Ishikawa (cell line): ENCODE results near the gene TRAPPC4.

ENCODE experiments used
- CEBPB ChIP-seq: IDR thresholded peaks from 2 replicates; pipeline ENCODE4 v1.6.1; 2012
- CREB1 ChIP-seq: IDR thresholded peaks from 2 replicates; pipeline ENCODE4 v1.6.1; 2012; ENCODE audit warnings: low read depth
- EGR1 ChIP-seq: IDR thresholded peaks from 2 replicates; pipeline ENCODE4 v1.6.1; 2012
- EP300 ChIP-seq: IDR thresholded peaks from 2 replicates; pipeline ENCODE4 v1.6.1; 2012; ENCODE audit warnings: borderline replicate concordance
- FOXM1 ChIP-seq: IDR thresholded peaks from 2 replicates; pipeline ENCODE4 v1.6.1; 2012; ENCODE audit warnings: low read depth, borderline replicate concordance
- NFIC ChIP-seq: IDR thresholded peaks from 2 replicates; pipeline ENCODE4 v1.6.1; 2012
- RAD21 ChIP-seq: IDR thresholded peaks from 2 replicates; pipeline ENCODE4 v1.6.1; 2012; ENCODE audit warnings: low read depth
- TAF1 ChIP-seq: IDR thresholded peaks from 2 replicates; pipeline ENCODE4 v1.6.1; 2012; ENCODE audit warnings: low read depth, mild to moderate bottlenecking
- TCF12 ChIP-seq: IDR thresholded peaks from 2 replicates; pipeline ENCODE4 v1.6.1; 2012; ENCODE audit warnings: low read depth
- TEAD4 ChIP-seq: IDR thresholded peaks from 2 replicates; pipeline ENCODE4 v1.6.1; 2012
- YY1 ChIP-seq: IDR thresholded peaks from 2 replicates; pipeline ENCODE4 v1.6.1; 2012; ENCODE audit warnings: low read depth
- ZBTB7A ChIP-seq: IDR thresholded peaks from 2 replicates; pipeline ENCODE4 v1.6.1; 2012; ENCODE audit warnings: low read depth
- TF ChIP-seq, protein P1 (sequence below): IDR thresholded peaks from 2 replicates; pipeline ENCODE4 v1.6.1; 2012
- TF ChIP-seq, protein P2 (sequence below): IDR thresholded peaks from 2 replicates; pipeline ENCODE4 v1.6.1; 2012
- TF ChIP-seq, protein P3 (sequence below): IDR thresholded peaks from 2 replicates; pipeline ENCODE4 v1.6.1; 2012; ENCODE audit warnings: low read depth, mild to moderate bottlenecking

TRAPPC4 gene

DNA sequence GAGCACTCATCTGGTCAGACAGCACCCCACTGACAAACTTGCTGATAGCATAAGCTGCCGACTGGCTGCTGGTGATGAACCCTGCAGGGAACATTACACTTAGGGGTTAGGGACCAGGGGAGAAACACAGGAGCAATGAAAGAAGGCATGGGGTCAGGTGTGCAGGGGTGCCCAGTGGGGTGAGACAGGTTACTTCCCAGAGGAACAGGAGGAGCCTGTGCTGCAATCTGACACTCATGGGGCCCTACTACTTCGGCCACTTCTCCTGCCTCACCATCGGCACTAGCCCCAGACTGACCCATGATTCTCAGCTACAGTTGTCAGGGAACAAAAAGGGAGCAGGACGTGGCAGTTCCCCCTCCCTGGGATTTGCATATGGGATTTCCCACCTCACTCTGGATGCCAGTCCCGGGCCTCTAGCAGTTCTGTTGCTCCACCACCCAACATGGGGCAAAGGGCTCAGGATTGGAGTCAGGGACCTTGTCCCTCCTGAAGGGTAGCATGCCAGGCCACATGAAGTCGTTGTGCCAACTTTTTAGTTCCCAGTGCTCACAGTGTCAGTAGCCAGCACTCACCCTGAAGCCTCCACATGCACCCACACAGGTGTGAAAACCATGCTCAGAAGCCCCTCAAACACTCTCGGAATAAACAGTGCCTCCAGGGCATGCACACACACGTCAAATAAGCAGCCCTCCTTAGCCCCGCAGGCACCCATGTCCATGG lies 9.9 kb downstream of the TRAPPC4 start:
- TF ChIP-seq CEBPB (no peak), TCF12 (no peak)
- TF ChIP-seq, protein P1, sequence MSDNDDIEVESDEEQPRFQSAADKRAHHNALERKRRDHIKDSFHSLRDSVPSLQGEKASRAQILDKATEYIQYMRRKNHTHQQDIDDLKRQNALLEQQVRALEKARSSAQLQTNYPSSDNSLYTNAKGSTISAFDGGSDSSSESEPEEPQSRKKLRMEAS: 0 out of 2 replicates have a peak, but pooled peaks have one; percentile 18

DNA sequence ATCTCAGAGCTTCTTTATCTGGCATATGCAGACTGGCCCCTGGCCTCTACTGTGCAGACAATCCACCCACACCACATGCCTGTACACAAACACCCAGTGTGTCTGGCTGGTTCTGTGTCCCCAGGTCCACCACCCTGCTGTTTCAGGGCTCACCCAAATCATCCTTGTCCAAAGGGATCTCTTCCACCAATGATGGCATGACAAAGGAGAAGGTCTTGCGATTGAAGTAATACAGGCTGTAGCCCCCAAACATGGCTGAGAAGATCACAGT lies 10.4 kb downstream of the TRAPPC4 start:
- no peak for TF ChIP-seq TAF1
- no peak for TF ChIP-seq RAD21
- no peak for TF ChIP-seq TCF12
- TF ChIP-seq, protein P2, sequence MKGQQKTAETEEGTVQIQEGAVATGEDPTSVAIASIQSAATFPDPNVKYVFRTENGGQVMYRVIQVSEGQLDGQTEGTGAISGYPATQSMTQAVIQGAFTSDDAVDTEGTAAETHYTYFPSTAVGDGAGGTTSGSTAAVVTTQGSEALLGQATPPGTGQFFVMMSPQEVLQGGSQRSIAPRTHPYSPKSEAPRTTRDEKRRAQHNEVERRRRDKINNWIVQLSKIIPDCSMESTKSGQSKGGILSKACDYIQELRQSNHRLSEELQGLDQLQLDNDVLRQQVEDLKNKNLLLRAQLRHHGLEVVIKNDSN: no peak
- TF ChIP-seq TEAD4: no peak
- TF ChIP-seq EP300: no peak
- no peak for TF ChIP-seq CREB1

DNA sequence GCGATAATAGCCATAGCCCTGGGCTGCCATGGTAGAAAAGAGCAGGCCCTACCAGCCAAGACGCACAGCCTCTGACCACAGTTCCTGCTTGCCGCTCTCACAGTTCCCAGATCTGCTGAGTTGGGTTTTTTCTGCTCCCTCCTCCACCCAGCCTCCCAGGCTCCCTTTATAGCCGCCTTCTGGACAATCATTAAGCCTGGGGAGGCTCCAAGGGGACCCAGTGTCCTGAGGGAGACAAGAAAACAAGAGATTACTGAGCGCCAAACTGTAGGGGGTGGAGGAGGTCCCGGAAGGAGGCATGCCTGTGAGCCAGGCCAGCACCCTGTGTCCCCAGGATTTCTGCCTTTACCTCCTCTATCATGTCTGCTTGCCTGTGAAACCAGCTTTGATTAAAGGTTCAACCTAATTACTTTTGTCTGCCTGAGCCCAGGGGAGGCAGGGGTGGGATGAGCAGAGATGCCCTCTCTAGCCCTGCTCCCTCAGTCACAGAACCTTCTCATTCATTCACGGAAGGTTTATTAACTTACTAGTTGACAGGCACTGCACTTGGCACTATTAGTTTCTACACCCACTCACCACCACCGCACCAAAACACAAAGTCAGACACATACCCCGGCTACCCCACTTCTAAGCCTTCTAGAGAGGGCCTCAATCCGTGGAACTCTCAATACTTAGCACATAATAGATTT lies 10.9 kb downstream of the TRAPPC4 start:
- TF ChIP-seq NFIC: no peak
- TF ChIP-seq EGR1: no peak
- TF ChIP-seq, protein P2: no peak
- no peak for TF ChIP-seq ZBTB7A
- no peak for TF ChIP-seq CEBPB
- TF ChIP-seq YY1: no peak
- TF ChIP-seq TCF12: no peak
- TF ChIP-seq CREB1: no peak
- TF ChIP-seq FOXM1: no peak

DNA sequence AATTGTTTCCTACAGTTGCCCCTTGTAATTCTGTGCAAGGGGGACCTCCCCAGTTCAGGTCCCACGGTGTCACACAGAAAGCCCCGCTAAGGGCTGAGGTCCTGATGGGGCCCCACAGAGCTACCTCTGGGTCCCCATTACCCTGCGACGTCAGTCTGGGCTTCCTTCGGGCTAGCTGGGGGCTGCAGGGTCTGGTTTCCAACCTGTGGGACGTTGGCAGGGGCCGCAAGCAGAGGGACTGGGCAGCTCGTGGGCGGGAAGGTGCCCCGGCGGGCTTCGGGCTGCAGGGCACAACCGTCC lies 11.4 kb downstream of the TRAPPC4 start:
- TF ChIP-seq, protein P2: no peak
- peak; percentile 50; the same call in 1 of the 2 replicates for TF ChIP-seq ZBTB7A

DNA sequence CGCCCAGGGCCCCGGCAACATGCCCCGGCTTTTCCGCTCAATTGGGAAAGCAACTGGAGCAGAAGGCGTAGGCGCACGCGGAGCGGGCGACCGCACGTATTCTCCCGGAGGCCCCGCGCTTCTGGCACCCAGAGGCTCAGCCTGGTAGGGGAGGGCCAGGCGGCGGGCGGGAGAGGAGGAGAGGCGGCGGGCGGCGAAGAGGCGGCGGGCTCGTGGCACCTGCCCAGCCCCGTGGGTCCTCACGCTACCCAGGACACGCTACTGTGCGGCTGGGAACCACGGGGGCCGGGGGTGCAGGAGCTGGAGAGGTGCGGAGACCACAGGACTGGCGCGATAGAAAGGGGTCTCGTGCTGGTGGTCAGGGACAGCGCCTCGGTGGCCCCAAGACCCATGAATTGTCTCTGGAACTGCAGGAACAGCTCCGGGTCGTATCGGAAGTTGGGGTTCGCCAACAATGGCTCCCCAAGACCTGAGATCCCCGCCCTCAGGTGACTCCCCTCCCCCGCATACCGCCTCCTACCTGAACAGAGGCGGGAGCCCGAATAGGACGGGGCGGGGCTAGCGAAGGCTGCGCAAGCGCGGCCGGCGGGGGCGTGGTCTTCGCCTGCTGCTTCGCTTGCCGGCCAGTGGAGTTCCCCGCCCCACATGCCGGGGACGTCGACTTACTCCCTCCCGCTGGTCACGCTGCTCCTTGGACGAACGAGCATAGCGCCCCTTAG lies 11.9 kb downstream of the TRAPPC4 start, which contains the start of gene SLC37A4:
Gene SLC37A4 (minus strand): TSS at position 549 of the 719 bp plus-strand sequence.
- no peak for TF ChIP-seq CREB1
- peak; percentile 61 for TF ChIP-seq RAD21
- TF ChIP-seq, protein P2: peak; percentile 71
- TF ChIP-seq, protein P1: peak; percentile 99
- peak; percentile 81 for TF ChIP-seq EGR1
- TF ChIP-seq CEBPB: no peak
- peak; percentile 20; the same call in 1 of the 2 replicates for TF ChIP-seq EP300
- peak; percentile 20; the same call in 1 of the 2 replicates for TF ChIP-seq NFIC
- peak; percentile 71 for TF ChIP-seq TAF1
- TF ChIP-seq TEAD4: peak; percentile 59; the same call in 1 of the 2 replicates
- no peak for TF ChIP-seq FOXM1
- peak; percentile 27; the same call in 1 of the 2 replicates for TF ChIP-seq ZBTB7A
- TF ChIP-seq TCF12: peak; percentile 13; the same call in 1 of the 2 replicates
- peak; percentile 39; the same call in 1 of the 2 replicates for TF ChIP-seq YY1
- TF ChIP-seq, protein P3, sequence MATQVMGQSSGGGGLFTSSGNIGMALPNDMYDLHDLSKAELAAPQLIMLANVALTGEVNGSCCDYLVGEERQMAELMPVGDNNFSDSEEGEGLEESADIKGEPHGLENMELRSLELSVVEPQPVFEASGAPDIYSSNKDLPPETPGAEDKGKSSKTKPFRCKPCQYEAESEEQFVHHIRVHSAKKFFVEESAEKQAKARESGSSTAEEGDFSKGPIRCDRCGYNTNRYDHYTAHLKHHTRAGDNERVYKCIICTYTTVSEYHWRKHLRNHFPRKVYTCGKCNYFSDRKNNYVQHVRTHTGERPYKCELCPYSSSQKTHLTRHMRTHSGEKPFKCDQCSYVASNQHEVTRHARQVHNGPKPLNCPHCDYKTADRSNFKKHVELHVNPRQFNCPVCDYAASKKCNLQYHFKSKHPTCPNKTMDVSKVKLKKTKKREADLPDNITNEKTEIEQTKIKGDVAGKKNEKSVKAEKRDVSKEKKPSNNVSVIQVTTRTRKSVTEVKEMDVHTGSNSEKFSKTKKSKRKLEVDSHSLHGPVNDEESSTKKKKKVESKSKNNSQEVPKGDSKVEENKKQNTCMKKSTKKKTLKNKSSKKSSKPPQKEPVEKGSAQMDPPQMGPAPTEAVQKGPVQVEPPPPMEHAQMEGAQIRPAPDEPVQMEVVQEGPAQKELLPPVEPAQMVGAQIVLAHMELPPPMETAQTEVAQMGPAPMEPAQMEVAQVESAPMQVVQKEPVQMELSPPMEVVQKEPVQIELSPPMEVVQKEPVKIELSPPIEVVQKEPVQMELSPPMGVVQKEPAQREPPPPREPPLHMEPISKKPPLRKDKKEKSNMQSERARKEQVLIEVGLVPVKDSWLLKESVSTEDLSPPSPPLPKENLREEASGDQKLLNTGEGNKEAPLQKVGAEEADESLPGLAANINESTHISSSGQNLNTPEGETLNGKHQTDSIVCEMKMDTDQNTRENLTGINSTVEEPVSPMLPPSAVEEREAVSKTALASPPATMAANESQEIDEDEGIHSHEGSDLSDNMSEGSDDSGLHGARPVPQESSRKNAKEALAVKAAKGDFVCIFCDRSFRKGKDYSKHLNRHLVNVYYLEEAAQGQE: no peak

DNA sequence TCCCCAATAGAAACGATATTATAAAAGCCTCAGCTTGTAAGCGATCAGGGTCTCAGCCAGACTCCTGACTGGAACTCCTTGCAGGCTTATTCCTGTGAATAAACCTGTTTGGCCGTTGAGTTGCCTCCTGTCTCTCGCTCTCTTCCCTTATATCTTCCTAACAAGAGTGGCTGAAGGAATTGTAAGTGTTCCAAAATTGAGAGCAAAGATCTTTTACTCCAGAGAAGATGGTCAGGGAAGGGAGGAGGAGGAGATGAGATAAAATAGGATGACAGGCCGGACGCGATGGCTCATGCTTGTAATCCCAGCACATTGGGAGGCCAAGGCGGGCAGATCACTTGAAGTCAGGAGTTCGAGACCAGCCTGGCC lies 13.3 kb downstream of the TRAPPC4 start:
- TF ChIP-seq, protein P3: no peak
- no peak for TF ChIP-seq NFIC
- no peak for TF ChIP-seq RAD21
- TF ChIP-seq CEBPB: no peak
- TF ChIP-seq EGR1: no peak
- TF ChIP-seq, protein P2: no peak
- no peak for TF ChIP-seq EP300
- no peak for TF ChIP-seq TAF1
- TF ChIP-seq TEAD4: no peak
- TF ChIP-seq CREB1: no peak
- TF ChIP-seq, protein P1: no peak
- no peak for TF ChIP-seq TCF12
- TF ChIP-seq YY1: no peak
- no peak for TF ChIP-seq ZBTB7A
